Stimulated activated CD4-positive, alpha-beta T cell treated with anti-CD3 and anti-CD28 coated beads, Interleukin-4, amount 100 ng/mL, for 1 hour (primary cell): ENCODE results near the gene CCNB1IP1.
"Not testable (repeated sequence)": the region's sequence is repeated elsewhere in the genome, so short reads cannot be mapped to it uniquely, and the experiment has no call there.

ENCODE experiments used
- DNase-seq: peaks from one replicate; pipeline ENCODE4 v3.0.0-alpha.2; 2020

The CCNB1IP1 gene

GRCh38 chr14:20331053-20331613, 1.9 kb downstream of the CCNB1IP1 start:
- no peak for DNase-seq

- no peak for DNase-seq
These were observed 3.7 kb downstream of the CCNB1IP1 start for GRCh38 chr14:20329355-20329754.

- DNase-seq = no peak
These were observed 4.4 kb downstream of the CCNB1IP1 start for GRCh38 chr14:20328705-20329104.

GRCh38 chr14:20327005-20327869, 5.8 kb downstream of the CCNB1IP1 start:
- DNase-seq = no peak

GRCh38 chr14:20317720-20318119, 15.4 kb downstream of the CCNB1IP1 start:
- no peak for DNase-seq

- DNase-seq = no peak
These were observed 19.1 kb downstream of the CCNB1IP1 start for GRCh38 chr14:20314026-20314425.

- DNase-seq = no peak
These were observed 27.0 kb downstream of the CCNB1IP1 start for GRCh38 chr14:20306079-20306423.

GRCh38 chr14:20305265-20306078, 27.6 kb downstream of the CCNB1IP1 start, which contains the start of gene TTC5:
Gene TTC5, minus strand, starts transcription at chr14:20305951. Its CDS starts 14 bp downstream, at chr14:20305937.
- peak; percentile 89 for DNase-seq

- DNase-seq = no peak
These were observed 30.9 kb downstream of the CCNB1IP1 start for GRCh38 chr14:20302042-20302755.

GRCh38 chr14:20295067-20295466, 38.0 kb downstream of the CCNB1IP1 start:
- DNase-seq = no peak

- DNase-seq = no peak
These were observed 38.4 kb downstream of the CCNB1IP1 start for GRCh38 chr14:20294636-20295035.

- not testable (repeated sequence) for DNase-seq
These were observed 51.1 kb downstream of the CCNB1IP1 start for GRCh38 chr14:20281998-20282397.

- not testable (repeated sequence) for DNase-seq
These were observed 52.8 kb downstream of the CCNB1IP1 start for GRCh38 chr14:20280265-20280664.

GRCh38 chr14:20278414-20278813, 54.7 kb downstream of the CCNB1IP1 start:
- peak; percentile 5 for DNase-seq

- no peak for DNase-seq
These were observed 55.7 kb downstream of the CCNB1IP1 start for GRCh38 chr14:20277409-20277808.

GRCh38 chr14:20274062-20274461, 59.0 kb downstream of the CCNB1IP1 start:
- DNase-seq = no peak

- DNase-seq = not testable (repeated sequence)
These were observed 68.7 kb downstream of the CCNB1IP1 start for GRCh38 chr14:20264361-20264760.

- DNase-seq = no peak
These were observed 70.4 kb downstream of the CCNB1IP1 start for GRCh38 chr14:20262642-20263128.
